Myocyte (in vitro differentiated cells): Measurements from ENCODE around the gene RBM28. TPM values are rescaled to one million over a fixed set of nuclear protein-coding genes. Genes with fewer than 3 reads are reported as not detected.

ENCODE experiments used
- DNase-seq: peaks from one replicate; pipeline ENCODE4 v3.0.0-alpha.2; 2012; ENCODE audit warnings: low read depth
- total RNA-seq: library from RNA; depleted of rRNA; stranded (reverse); fragments of >200 nt; gene quantifications from 2 replicates; pipeline ENCODE4 v1.2.3, GENCODE V29; 2014

Gene RBM28
- total RNA-seq, 1 donor from 2014 or later, result 24.5 TPM

DNA sequence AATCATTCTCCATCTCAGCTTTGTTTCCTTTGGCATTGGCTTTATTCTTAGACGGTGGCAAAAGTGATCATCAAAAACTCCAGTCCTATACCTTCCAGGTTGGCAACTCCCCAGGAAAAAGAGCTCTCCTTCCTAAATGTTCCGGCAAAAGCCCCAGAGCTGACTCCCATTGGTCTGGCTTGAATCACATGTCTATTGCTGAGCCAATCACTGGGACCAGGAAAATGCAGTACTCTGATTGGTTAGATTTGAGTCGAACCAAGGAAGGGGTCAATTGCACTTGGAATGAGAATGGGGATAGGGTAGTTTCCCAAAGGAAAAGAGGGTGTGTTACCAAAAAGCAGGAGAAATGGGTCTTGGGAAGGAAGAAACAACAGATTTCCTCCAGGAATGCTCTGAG, 80.3 kb downstream of the RBM28 start:
- no peak for DNase-seq

DNA sequence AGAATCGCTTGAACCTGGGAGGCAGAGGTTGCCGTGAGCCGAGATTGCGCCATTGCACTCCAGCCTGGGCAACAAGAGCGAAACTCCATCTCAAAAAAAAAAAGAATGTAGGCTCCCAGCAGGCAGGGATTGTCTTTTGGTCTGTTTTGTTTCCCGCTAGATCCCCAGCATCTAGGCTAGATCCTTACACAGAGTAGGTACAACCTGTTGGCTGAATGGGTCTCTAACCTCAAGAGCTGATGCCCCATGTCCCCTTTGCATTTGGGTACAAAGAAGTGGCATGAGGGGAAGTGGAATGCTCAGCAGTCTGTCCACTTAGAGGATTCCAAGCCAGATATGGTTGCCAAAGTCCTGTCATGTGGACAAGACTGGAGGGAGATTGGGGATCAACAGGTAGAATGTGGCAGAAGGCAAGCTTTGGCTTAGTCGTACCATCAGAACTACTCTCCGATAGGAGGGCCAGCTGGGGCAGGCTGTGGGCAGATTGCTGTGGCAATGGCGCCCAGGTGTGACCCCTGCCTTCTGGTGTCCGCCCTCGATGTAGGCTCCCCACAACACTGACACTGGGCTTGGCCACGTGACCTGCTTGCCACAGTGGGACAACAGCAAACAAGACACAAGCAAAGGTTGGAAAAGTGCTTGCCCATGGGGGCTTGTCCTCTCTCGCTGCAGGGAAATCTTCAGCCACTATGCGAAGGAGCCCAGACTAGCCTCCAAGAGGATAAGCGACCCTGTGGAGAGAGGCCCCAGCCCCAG, 81.3 kb downstream of the RBM28 start:
- DNase-seq, result no peak

DNA sequence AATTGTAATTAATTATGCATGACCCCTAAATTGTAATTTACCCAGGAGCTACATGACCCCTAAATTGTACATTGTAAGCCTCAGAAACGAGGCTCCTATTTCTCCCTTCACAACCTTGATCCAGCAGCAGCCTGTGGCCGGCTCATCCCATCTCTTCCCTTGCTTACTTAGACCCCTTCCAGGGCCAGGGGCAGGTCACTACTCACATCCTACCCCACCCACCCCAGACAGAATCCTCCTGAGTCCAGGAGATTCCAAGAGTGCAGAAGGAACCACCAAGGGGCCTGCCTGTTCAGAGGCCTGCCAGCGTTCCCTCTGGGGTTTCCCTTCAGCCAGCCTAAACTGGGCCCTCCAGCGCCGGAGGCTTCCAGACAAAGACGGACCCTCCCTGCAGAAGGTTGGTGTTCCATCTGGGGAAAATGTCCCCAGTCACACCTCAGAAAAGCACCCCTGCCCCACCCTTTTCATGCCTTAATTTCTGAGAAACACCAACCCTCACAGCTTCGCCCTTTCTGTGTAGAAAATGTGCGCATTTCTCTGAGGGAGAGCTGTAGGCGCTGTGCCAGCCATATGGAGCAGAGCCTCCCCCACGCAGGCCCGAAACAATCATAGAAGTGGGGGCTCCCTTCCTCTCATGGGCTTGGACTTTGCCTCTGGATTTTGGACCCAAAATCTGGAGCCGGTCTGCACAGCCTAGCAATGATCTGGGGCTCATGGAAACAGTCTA, 83.5 kb downstream of the RBM28 start:
- no peak for DNase-seq

DNA sequence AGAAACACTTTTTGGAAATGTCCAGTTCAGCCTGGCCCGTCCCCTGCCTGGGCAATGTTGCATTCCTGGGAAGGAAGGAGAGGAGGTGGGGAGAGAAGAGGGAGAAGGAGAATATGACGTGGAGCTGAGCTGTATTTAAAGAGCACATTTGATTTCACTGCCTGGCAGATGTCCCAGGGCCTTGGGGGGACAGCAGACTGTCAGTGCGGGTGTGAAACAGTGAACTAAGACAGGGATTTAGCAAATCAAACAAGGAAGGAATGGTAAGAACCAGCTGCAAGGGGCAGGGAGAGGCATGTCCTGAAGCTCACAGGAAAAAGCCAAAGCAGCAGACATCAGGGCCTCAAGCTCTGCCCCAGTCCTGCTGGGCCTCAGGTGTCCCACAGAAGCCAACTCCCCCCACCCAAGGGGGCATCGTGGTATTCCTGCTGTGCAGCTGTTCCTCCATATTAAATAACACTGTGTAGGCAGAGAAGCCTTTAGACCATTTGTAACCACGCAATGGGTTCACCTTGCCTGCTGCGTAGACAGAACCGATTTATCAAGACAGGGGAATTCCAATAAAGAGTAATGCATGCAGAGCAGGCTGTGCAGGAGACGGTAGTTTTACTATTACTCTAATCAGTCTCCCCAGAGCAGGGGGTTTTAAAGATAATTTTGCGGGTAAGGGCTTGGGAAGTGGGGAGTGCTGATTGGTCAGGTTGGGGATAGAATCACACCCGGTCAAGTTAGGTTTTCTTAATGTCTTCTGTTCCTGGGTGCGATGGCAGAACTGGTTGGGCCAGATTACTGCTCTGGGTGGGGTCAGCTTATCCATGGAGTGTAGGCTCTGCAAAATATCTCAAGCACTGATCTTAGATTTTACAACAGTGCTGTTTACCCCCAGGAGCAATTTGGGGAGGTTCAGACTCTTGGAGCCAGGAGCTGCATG, 84.3 kb downstream of the RBM28 start:
- peak; percentile 89 for DNase-seq

DNA sequence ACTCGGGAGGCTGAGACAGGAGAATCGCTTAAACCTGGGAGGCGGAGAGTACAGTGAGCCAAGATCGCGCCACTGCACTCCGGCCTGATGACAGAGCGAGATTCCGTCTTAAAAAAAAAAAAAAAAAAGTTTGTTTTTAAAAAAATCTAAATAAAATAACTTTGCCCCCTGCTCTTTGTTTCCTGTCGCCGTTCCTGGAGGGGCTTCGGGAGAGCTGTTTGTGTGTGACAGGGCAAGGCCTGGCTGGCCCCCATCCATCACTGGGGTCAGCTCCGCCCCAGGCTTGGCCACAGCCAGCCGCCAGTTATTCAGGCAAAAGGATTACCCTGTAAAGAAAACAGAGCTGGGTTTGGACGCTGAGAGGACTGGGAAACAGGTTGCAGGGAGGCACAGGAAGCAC, 86.2 kb downstream of the RBM28 start:
- no peak for DNase-seq

DNA sequence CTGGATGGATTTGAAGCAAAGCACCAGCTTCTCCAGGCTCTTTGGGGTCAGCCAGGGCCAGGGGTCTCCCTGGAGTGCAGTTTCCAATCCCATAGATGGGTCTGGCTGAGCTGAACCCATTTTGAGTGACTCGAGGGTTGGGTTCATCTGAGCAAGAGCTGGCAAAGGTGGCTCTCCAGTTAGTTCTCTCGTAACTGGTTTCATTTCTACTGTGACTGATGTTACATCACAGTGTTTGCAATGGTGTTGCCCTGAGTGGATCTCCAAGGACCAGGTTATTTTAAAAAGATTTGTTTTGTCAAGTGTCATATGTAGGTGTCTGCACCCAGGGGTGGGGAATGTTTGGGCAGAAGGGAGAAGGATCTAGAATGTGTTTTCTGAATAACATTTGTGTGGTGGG, 88.4 kb downstream of the RBM28 start:
- DNase-seq, result no peak

DNA sequence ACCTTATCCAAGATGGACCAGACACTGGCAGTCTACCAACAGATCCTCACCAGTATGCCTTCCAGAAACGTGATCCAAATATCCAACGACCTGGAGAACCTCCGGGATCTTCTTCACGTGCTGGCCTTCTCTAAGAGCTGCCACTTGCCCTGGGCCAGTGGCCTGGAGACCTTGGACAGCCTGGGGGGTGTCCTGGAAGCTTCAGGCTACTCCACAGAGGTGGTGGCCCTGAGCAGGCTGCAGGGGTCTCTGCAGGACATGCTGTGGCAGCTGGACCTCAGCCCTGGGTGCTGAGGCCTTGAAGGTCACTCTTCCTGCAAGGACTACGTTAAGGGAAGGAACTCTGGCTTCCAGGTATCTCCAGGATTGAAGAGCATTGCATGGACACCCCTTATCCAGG, 89.2 kb downstream of the RBM28 start:
- no peak for DNase-seq

DNA sequence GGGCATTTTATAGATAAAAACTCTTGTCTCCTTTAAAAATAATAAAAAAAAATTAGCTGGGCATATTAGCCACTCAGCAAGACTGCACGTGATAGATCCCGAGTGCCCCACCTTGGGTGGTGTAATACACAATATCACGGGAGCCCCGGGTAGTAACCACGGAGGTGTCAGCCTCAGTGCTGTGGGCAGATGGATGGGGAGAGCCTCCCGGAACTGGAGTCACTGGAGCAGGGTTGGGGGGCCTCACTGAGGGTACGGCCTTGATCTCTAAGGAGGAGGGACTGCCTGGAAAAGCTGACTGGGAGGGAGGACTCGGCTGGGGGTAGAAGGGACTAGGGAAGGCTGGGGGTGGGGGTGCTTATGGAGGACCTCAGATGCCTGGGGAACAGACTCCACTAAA, 90.0 kb downstream of the RBM28 start:
- DNase-seq, result no peak

DNA sequence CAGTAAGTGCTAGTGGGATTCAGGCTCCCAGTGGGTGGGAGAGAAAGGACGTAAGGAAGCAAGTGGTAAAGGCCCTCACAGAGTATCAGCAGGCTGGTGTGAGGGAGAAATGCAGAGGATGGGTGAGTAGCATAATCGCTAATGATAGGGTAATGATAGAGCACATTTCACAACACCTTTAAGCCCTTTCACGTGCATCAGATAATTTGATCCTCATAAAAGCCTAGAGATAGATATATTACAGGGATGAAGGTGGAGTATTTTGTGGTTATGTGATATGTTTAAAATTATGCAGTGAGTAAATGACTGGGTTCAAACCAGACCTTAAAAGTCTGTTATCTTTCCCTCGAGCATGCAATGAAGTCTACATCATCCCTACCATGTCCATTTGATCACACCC, 92.4 kb downstream of the RBM28 start:
- DNase-seq, result no peak

Other genes starting within 250 kb of the RBM28 start
- gene LEP, start 102.6 kb downstream of the RBM28 start, total RNA-seq, result not detected in 2 replicates
- 4.2 and 7.3 TPM in 2 replicates for gene PRRT4, start 17.8 kb upstream of the RBM28 start, total RNA-seq
- 34.3 and 35.4 TPM in 2 replicates for gene IMPDH1, start 66.1 kb upstream of the RBM28 start, total RNA-seq
- gene HILPDA, start 112.0 kb upstream of the RBM28 start, total RNA-seq, result 7.3 and 10.0 TPM in 2 replicates
- 54.5 and 63.3 TPM in 2 replicates for gene METTL2B, start 132.8 kb upstream of the RBM28 start, total RNA-seq